WTC11 (cell line): ENCODE measurements around the gene NDUFA12. TPM values are rescaled to one million over a fixed set of nuclear protein-coding genes. Genes with fewer than 3 reads are reported as not detected.

Experiments
- ATAC-seq: fragments of 200-7000 bp; cut with Tn5 transposase; 2 replicates; pipeline ENCODE4 v1.10.0; 2021; ENCODE audit warnings: mild to moderate bottlenecking, moderate library complexity
- CTCF ChIA-PET: fragments of 300-600 bp; sonication (Branson Sonifier 250); formaldehyde crosslinking; loops from one replicate; lab custom pipeline; 2021; ENCODE audit warnings: antibody characterized with exemption; lab: Charles Lee
- POLR2A ChIA-PET: fragments of 350-600 bp; sonication (Branson Sonifier 250); formaldehyde crosslinking; loops from one replicate; lab custom pipeline; 2021; ENCODE audit warnings: antibody characterized with exemption; lab: Charles Lee
- DNase-seq: peaks from one replicate; pipeline ENCODE4 v3.0.0; 2021; ENCODE audit warnings: low spot score
- H3K27ac Mint-ChIP-seq: 2 replicates; pipeline ENCODE4 v1.8.0; 2021; ENCODE audit warnings: mixed read lengths
- H3K27me3 Mint-ChIP-seq: 2 replicates; pipeline ENCODE4 v1.8.0; 2021; ENCODE audit warnings: low read depth, mild to moderate bottlenecking, moderate library complexity, mixed read lengths
- H3K36me3 Mint-ChIP-seq: 2 replicates; pipeline ENCODE4 v1.8.0; 2021; ENCODE audit warnings: mixed read lengths
- H3K4me1 Mint-ChIP-seq: 2 replicates; pipeline ENCODE4 v1.8.0; 2022; ENCODE audit warnings: mixed read lengths
- H3K4me3 Mint-ChIP-seq: 2 replicates; pipeline ENCODE4 v1.8.0; 2021; ENCODE audit warnings: mild to moderate bottlenecking, moderate library complexity, mixed read lengths
- H3K9me3 Mint-ChIP-seq: 2 replicates; pipeline ENCODE4 v1.8.0; 2021; ENCODE audit warnings: mixed read lengths
- AFF4 ChIP-seq: sonication (generic); formaldehyde crosslinking; IDR thresholded peaks from 2 replicates; pipeline ENCODE4 v1.8.1; 2023; ENCODE audit warnings: mild to moderate bottlenecking, missing genetic modification reagents, borderline replicate concordance
- ATF3 ChIP-seq: sonication (generic); formaldehyde crosslinking; conservative IDR thresholded peaks from 2 replicates; pipeline ENCODE4 v1.8.1; 2022; ENCODE audit warnings: mild to moderate bottlenecking, missing genetic modification reagents
- ATF6 ChIP-seq: sonication (generic); formaldehyde crosslinking; IDR thresholded peaks from 2 replicates; pipeline ENCODE4 v1.8.1; 2023; ENCODE audit warnings: mild to moderate bottlenecking, missing genetic modification reagents
- CREM ChIP-seq: sonication (generic); formaldehyde crosslinking; IDR thresholded peaks from 2 replicates; pipeline ENCODE4 v1.8.1; 2022; ENCODE audit warnings: mild to moderate bottlenecking, missing genetic modification reagents, moderate library complexity
- E2F5 ChIP-seq: sonication (generic); formaldehyde crosslinking; IDR thresholded peaks from 2 replicates; pipeline ENCODE4 v1.8.1; 2022; ENCODE audit warnings: mild to moderate bottlenecking, moderate library complexity, missing genetic modification reagents
- ELF4 ChIP-seq: sonication (generic); formaldehyde crosslinking; IDR thresholded peaks from 2 replicates; pipeline ENCODE4 v1.8.1; 2022; ENCODE audit warnings: low read depth, mild to moderate bottlenecking, moderate library complexity, missing genetic modification reagents
- ETV6 ChIP-seq: sonication (generic); formaldehyde crosslinking; IDR thresholded peaks from 2 replicates; pipeline ENCODE4 v1.8.1; 2022; ENCODE audit warnings: mild to moderate bottlenecking, missing genetic modification reagents
- FOXP1 ChIP-seq: sonication (generic); formaldehyde crosslinking; IDR thresholded peaks from 2 replicates; pipeline ENCODE4 v1.8.0; 2022; ENCODE audit warnings: missing genetic modification reagents, mild to moderate bottlenecking, moderate library complexity, borderline replicate concordance
- GABPB1 ChIP-seq: sonication (generic); formaldehyde crosslinking; IDR thresholded peaks from 2 replicates; pipeline ENCODE4 v1.8.1; 2023; ENCODE audit warnings: mild to moderate bottlenecking, missing genetic modification reagents
- HMGA2 ChIP-seq: fragments of 250-450 bp; sonication (Bioruptor Pico); IDR thresholded peaks from 2 replicates; pipeline ENCODE4 v1.4.0; 2021; ENCODE audit warnings: mild to moderate bottlenecking, moderate library complexity
- HMGXB4 ChIP-seq: sonication (generic); formaldehyde crosslinking; IDR thresholded peaks from 2 replicates; pipeline ENCODE4 v1.8.1; 2023; ENCODE audit warnings: mild to moderate bottlenecking, moderate library complexity, missing genetic modification reagents
- NR3C1 ChIP-seq: sonication (generic); formaldehyde crosslinking; conservative IDR thresholded peaks from 2 replicates; pipeline ENCODE4 v1.8.1; 2023; ENCODE audit warnings: low read depth, mild to moderate bottlenecking, missing genetic modification reagents
- OVOL2 ChIP-seq: fragments of 250-450 bp; sonication (Bioruptor Pico); IDR thresholded peaks from 2 replicates; pipeline ENCODE4 v1.9.0; 2021; ENCODE audit warnings: mild to moderate bottlenecking, borderline replicate concordance
- RELA ChIP-seq: sonication (generic); formaldehyde crosslinking; IDR thresholded peaks from 2 replicates; pipeline ENCODE4 v1.8.1; 2022; ENCODE audit warnings: missing genetic modification reagents, mild to moderate bottlenecking, borderline replicate concordance
- RORB ChIP-seq: fragments of 250-450 bp; sonication (Bioruptor Pico); IDR thresholded peaks from 2 replicates; pipeline ENCODE4 v1.9.0; 2021; ENCODE audit warnings: mild to moderate bottlenecking
- SMAD4 ChIP-seq: sonication (generic); formaldehyde crosslinking; IDR thresholded peaks from 2 replicates; pipeline ENCODE4 v1.8.0; 2022; ENCODE audit warnings: mild to moderate bottlenecking, missing genetic modification reagents
- SP1 ChIP-seq: sonication (generic); formaldehyde crosslinking; conservative IDR thresholded peaks from 2 replicates; pipeline ENCODE4 v1.8.1; 2022; ENCODE audit warnings: missing genetic modification reagents
- TP53 ChIP-seq: sonication (generic); formaldehyde crosslinking; IDR thresholded peaks from 2 replicates; pipeline ENCODE4 v1.8.1; 2023; ENCODE audit warnings: mild to moderate bottlenecking, missing genetic modification reagents
- USF1 ChIP-seq: sonication (generic); formaldehyde crosslinking; IDR thresholded peaks from 2 replicates; pipeline ENCODE4 v1.8.0; 2022; ENCODE audit warnings: mild to moderate bottlenecking, missing genetic modification reagents
- USF2 ChIP-seq: sonication (generic); formaldehyde crosslinking; IDR thresholded peaks from 2 replicates; pipeline ENCODE4 v1.8.1; 2023; ENCODE audit warnings: mild to moderate bottlenecking, missing genetic modification reagents, moderate library complexity
- ZBTB21 ChIP-seq: sonication (generic); formaldehyde crosslinking; IDR thresholded peaks from 2 replicates; pipeline ENCODE4 v1.8.1; 2023; ENCODE audit warnings: mild to moderate bottlenecking, missing genetic modification reagents, borderline replicate concordance
- ZMAT4 ChIP-seq: fragments of 250-450 bp; sonication (Bioruptor Pico); IDR thresholded peaks from 2 replicates; pipeline ENCODE4 v1.9.0; 2021; ENCODE audit warnings: mild to moderate bottlenecking
- ZNF232 ChIP-seq: sonication (generic); formaldehyde crosslinking; IDR thresholded peaks from 2 replicates; pipeline ENCODE4 v1.8.0; 2022; ENCODE audit warnings: mild to moderate bottlenecking, missing genetic modification reagents
- total RNA-seq: library from RNA; stranded (reverse); gene quantifications from 3 replicates; pipeline ENCODE4 v1.2.3, GENCODE V29; 2021

Gene NDUFA12
- total RNA-seq, 1 experiment from 2014 or later, result 87.3 TPM

GRCh38 chr12:94929780-94930179 lies 73.7 kb downstream of the NDUFA12 start:
- Mint-ChIP-seq H3K27me3 (no peaks in the 10 kb centered on the region), H3K9me3 (no peaks in the 10 kb centered on the region), H3K36me3 (no peaks in the 10 kb centered on the region), H3K4me3 (no peak overlapping the region), H3K4me1 (no peaks in the 10 kb centered on the region), H3K27ac (no peak overlapping the region)
- POLR2A ChIA-PET, result no interaction called here
- ATAC-seq (no peak), DNase-seq (no peak)
- no peak for TF ChIP-seq HMGXB4 (CRISPR knock-in tag)
- TF ChIP-seq USF1 (CRISPR knock-in tag), result no peak
- no peak for TF ChIP-seq ZMAT4 (CRISPR knock-in tag)
- TF ChIP-seq ETV6 (CRISPR knock-in tag), result no peak
- no peak for TF ChIP-seq RORB (CRISPR knock-in tag)
- no peak for TF ChIP-seq ATF6 (CRISPR knock-in tag)
- no peak; the same call in 1 of the 2 replicates for TF ChIP-seq HMGA2 (CRISPR knock-in tag)
- no peak for TF ChIP-seq SP1 (CRISPR knock-in tag)
- TF ChIP-seq TP53 (CRISPR knock-in tag), result no peak
- no peak for TF ChIP-seq ZBTB21 (CRISPR knock-in tag)
- TF ChIP-seq FOXP1 (CRISPR knock-in tag), result no peak
- TF ChIP-seq CREM (CRISPR knock-in tag), result no peak
- CTCF ChIA-PET, result no interaction called here

- POLR2A ChIA-PET, result no interaction called here
- H3K4me1 Mint-ChIP-seq, result peaks cover 12% of the 10 kb centered on the region
- no peaks in the 10 kb centered on the region for H3K9me3 Mint-ChIP-seq
- no peak overlapping the region for H3K27ac Mint-ChIP-seq
- ATAC-seq (no peak), DNase-seq (no peak)
- H3K27me3 Mint-ChIP-seq, result no peaks in the 10 kb centered on the region; the same call in 1 of the 2 replicates
- H3K36me3 Mint-ChIP-seq, result no peaks in the 10 kb centered on the region
- TF ChIP-seq NR3C1, result no peak
- TF ChIP-seq OVOL2 (CRISPR knock-in tag), result no peak
- TF ChIP-seq RELA, result no peak
- CTCF ChIA-PET, result no interaction called here
- no peak overlapping the region for H3K4me3 Mint-ChIP-seq
Measured at GRCh38 chr12:94925729-94926128, 77.8 kb downstream of the NDUFA12 start.

GRCh38 chr12:94925206-94925605 lies 78.3 kb downstream of the NDUFA12 start:
- CTCF ChIA-PET, result no interaction called here
- POLR2A ChIA-PET, result no interaction called here
- H3K9me3 Mint-ChIP-seq, result no peaks in the 10 kb centered on the region
- H3K36me3 Mint-ChIP-seq, result no peaks in the 10 kb centered on the region
- peaks cover 12% of the 10 kb centered on the region for H3K4me1 Mint-ChIP-seq
- DNase-seq, result no peak
- H3K27me3 Mint-ChIP-seq, result no peaks in the 10 kb centered on the region; the same call in 1 of the 2 replicates
- no peak overlapping the region for H3K27ac Mint-ChIP-seq
- no peak for ATAC-seq
- H3K4me3 Mint-ChIP-seq, result no peak overlapping the region
- TF ChIP-seq E2F5 (no peak), SMAD4 (no peak), ZNF232 (no peak), ELF4 (CRISPR knock-in tag) (no peak), ATF3 (no peak), CREM (CRISPR knock-in tag) (no peak), AFF4 (CRISPR knock-in tag) (no peak), RELA (no peak), USF2 (CRISPR knock-in tag) (no peak), GABPB1 (CRISPR knock-in tag) (no peak)
